HG03521 (cell line): ENCODE results near the gene GADL1.

Source experiments
- ATAC-seq: cut with Tn5 transposase; IDR thresholded peaks from one replicate; pipeline ENCODE4 v1.9.1; 2021; ENCODE audit warnings: mild to moderate bottlenecking, moderate library complexity; ENCODE audit not compliant: unreplicated experiment

The GADL1 gene

DNA sequence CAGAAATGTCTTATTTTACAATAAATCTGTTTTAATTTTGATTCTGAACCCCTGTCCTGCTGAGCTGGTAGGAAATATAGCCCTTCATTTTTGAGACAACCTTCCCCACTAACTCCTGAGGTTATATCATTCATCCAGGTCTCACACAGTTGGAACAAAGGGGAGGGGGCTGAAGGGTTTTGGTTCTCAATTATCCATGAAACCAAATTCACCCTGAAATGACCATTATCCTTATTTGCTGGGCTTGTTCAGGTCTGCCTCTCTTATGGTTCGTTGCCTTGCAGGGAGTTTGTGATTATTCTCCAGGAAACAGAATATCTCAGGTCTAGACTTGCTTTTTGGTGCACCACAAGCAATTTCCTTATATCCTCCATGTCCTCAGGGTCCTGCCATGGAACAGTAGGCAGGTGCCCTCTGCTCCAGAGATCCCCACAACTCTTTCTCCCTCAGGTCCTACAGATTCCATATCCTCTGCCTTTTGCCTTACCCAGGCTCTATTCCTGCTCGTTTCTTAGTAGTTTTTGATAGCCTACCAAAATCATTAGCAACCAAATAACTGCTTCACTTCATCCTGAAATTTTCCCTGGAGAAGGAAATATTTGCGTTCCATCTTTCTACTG lies 193.6 kb downstream of the GADL1 start:
- ATAC-seq, result no peak

DNA sequence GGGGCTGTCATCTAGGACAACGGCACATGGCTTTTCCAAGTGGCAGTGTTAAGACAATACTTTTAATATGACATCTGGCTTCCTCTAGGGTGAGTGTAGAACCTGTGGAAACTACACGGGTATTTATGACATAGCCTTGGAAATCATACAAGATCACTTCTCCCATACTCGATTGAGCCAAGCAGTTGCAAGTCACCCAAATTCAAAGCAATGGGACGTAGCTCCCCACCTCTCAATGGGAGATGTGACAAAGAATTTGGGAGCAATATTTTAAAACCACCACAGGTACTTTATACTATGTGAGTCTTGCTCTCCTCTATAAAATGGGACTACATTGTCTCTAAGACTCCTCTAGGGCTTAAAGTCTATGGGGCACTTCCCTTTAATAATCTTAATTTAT lies 194.5 kb downstream of the GADL1 start:
- ATAC-seq, result no peak

GRCh38 chr3:30698549-30698948 lies 195.9 kb downstream of the GADL1 start:
- no peak for ATAC-seq

- ATAC-seq, result no peak
Observed at GRCh38 chr3:30696896-30697295, 197.6 kb downstream of the GADL1 start.

DNA sequence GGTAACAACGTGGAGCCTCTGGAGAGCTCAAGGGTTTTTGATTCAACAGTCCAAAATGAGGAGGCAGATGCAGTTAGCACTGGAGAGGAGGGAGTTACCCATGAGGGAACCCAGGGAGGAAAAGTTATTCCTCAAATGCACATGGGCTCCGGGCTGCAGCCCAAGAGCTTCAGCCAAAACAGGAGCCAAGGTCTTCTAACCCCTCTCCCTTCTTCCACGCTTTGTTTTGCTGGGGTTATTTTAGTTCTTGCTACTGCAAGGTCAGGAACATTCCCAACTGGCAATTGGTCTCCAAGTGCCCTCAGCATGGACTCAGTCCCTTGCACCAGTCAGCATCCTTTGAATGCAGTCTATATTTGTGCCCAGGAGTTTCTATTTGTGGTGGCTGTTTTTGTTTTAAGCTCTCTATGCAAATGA lies 198.1 kb downstream of the GADL1 start:
- no peak for ATAC-seq

- no peak for ATAC-seq
Observed at GRCh38 chr3:30695302-30696061, 199.0 kb downstream of the GADL1 start.

GRCh38 chr3:30694668-30695067 lies 199.8 kb downstream of the GADL1 start:
- no peak for ATAC-seq

- no peak for ATAC-seq
Observed at GRCh38 chr3:30694148-30694547, 200.3 kb downstream of the GADL1 start.

DNA sequence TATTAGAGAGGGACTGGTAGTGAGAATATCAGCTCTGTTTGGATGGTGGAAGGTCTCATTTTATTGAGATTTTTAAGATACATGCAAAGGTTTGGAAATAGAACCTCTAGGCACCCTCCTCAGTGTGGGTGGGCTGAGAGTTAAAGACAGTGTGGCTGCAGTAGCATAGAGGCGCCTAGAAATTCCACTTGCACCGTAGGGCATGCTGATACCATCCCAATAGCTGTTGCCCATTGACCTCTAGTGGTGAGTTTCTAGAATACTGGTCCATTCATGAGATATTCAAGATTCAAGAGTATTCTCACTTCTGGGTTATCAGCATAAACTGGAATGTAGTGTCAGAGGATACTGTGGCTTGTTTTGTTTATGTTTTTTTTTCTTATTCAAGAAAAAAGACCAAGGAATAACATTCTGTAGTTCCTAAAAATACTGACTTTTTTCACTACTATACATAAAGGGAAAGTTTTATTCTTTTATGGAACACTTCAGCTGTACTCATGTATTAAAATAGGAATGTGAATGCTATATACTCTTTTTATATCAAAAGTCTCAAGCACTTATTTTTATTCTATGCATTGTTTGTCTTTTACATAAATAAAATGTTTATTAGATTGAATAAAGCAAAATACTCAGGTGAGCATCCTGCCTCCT lies 200.9 kb downstream of the GADL1 start:
- peak; percentile 89 for ATAC-seq

- no peak for ATAC-seq
Observed at GRCh38 chr3:30692498-30693130, 201.8 kb downstream of the GADL1 start.

DNA sequence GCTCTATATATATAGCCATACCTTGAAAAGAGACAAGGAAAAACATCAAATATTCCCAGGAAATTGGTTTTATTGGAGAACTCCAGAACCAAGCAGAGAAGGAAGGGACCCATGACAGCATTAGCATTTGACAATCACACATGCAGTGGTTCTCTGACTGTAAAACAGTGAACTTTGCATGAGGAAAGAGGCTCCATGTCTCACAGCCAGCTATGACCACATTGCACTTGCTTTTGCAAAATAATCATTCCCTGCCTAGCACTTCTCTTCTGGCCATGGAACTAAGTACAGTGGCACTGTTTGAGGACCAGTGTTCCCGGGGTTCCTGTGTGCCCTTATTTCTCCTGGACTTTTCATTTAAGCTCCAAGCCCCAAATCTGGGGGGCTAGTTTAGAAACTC lies 202.5 kb downstream of the GADL1 start:
- ATAC-seq, result no peak

- no peak for ATAC-seq
Observed at GRCh38 chr3:30691249-30691880, 203.1 kb downstream of the GADL1 start.

- ATAC-seq, result no peak
Observed at GRCh38 chr3:30690199-30690598, 204.3 kb downstream of the GADL1 start.

DNA sequence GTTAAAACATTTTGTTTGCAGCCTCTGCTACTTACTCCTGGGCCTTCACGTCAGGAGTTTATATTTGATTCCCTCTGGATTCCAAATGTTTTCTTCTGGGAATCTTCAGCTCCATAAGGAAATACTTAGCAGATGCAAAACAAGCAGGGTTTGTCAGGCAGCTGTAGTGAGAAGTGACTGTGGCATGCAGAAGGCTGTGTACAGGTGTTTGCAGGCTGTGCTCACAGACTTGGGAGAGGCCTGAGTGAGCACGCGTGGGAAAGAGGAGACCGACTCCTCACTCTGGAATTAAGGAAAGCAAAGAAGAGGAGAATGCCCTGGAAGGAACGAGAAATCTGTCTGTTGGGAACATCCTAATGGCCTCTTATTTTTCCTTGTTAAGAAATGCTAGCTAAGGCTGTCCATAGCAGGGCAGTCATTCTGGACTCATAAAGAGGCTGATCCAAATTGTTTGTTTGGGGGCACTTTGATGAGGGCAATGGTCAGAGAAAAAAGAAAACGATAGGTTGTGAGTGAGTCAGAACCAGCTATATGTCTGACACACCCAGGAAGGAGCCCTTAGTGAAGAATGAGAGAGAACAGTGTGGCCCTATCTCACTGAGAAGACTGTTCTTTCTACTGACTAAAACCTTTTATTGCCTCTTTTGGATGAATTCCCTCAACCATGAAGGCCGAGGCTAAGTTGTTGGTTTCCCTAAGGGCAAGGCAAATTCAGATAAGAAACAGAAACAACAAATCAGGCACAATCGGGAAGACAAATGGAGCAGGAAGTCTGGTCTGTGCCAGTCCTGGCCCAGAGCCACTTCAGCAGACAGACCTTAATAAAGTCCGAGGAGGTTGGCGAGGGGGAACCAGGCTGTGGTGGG lies 205.5 kb downstream of the GADL1 start:
- ATAC-seq, result no peak

GRCh38 chr3:30687930-30688570 lies 206.4 kb downstream of the GADL1 start:
- no peak for ATAC-seq

DNA sequence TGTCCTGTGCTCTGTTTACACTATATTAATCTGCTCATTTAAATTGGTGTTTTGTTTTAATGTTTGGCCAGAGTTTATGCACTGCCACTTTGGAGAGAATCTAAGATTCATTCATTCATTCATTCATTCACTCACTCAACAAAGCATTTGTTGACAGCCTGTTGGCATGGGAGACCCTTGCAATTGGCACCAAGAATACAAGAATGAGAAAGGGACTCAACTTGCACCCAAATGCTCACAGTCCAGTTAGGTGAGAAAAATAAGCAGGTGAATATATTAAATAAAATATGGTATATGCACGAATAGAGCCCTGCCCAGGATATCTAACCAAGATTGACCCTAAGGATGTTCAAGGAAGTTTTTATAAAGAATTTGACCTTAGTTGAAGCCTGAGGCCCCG lies 207.7 kb downstream of the GADL1 start:
- ATAC-seq, result no peak

- ATAC-seq, result no peak
Observed at GRCh38 chr3:30686176-30686575, 208.3 kb downstream of the GADL1 start.

DNA sequence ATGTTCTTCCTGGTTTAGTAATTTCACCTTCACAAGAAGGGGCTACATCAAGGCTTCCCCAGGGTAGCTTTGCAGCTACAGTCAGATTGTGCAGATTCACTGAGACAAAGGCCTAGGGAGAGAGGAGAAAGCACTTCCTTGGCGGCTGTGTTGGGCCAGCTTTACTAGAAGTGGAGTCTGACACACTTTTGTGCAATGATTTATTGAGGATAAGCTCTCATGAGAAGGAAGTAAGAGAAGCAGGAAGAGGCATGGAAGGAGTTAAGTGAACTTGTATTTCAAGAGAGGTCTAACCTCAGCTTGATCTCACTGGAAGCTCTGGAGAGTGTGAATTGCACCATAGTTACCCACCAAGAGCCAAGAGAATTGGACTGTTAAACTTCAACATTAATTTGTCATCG lies 209.2 kb downstream of the GADL1 start:
- ATAC-seq, result no peak

DNA sequence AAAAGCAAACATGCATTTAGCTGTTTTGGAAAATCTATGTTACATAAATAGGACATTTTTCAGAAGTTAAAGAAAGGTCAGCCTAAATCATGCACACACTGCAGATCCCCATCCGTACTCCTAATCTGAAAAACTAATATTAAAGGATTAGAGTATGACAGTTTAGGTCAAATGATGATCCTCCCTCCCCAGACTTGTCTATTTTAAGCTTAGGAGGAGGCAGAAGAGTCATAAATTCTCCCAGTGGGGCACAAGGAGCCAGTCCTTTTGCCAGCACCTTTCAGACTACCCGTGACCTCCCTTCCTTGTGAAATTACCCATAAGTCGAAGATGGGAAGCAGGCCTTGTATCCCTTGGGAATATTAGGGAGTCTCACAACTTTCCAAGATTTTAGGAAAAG lies 210.1 kb downstream of the GADL1 start:
- no peak for ATAC-seq

DNA sequence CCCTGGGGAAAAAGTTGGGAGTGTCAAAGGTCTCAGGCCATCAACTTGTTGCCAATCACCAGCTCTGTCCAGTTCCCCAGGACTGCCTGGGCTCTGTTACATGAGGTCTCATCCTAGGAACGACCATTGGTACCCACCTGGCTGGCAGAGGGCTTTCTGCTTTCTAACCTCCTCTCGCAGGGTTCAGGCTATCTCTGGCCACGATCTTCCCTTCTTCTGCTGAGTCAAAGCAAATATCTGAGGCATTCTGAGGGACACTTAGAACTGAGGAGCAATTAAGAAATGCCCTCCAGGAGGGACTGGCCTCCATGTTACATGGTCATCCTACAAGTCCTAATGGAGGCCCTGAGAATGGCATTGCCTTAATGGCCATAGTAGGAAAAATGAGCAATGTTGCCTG lies 210.7 kb downstream of the GADL1 start:
- ATAC-seq, result no peak
